ENCODE results near the gene ERG.

ERG gene

GRCh38 chr21:38358098-38358497, 140.2 kb downstream of the ERG start:
- Mint-ChIP-seq H3K4me3 (no peak overlapping the region), H3K36me3 (no peaks in the 10 kb centered on the region), H3K4me1 (no peaks in the 10 kb centered on the region), H3K9me3 (no peaks in the 10 kb centered on the region), H3K27me3 (peaks cover 5% of the 10 kb centered on the region), H3K27ac (no peak overlapping the region)

GRCh38 chr21:38356883-38357625, 141.2 kb downstream of the ERG start:
- H3K27ac Mint-ChIP-seq, result no peak overlapping the region
- peaks cover 5% of the 10 kb centered on the region for H3K27me3 Mint-ChIP-seq
- peaks cover 9% of the 10 kb centered on the region for H3K4me1 Mint-ChIP-seq
- no peaks in the 10 kb centered on the region for H3K36me3 Mint-ChIP-seq
- no peak overlapping the region for H3K4me3 Mint-ChIP-seq
- H3K9me3 Mint-ChIP-seq, result no peaks in the 10 kb centered on the region

- H3K4me3 Mint-ChIP-seq, result no peak overlapping the region
- H3K36me3 Mint-ChIP-seq, result no peaks in the 10 kb centered on the region
- H3K4me1 Mint-ChIP-seq, result peaks cover 18% of the 10 kb centered on the region
- H3K27ac Mint-ChIP-seq, result no peak overlapping the region
- peaks cover 3% of the 10 kb centered on the region for H3K27me3 Mint-ChIP-seq
- H3K9me3 Mint-ChIP-seq, result no peaks in the 10 kb centered on the region
These were observed 142.1 kb downstream of the ERG start for GRCh38 chr21:38355992-38356781.

GRCh38 chr21:38355353-38355752, 142.9 kb downstream of the ERG start:
- peaks cover 20% of the 10 kb centered on the region for H3K4me1 Mint-ChIP-seq
- no peak overlapping the region for H3K27ac Mint-ChIP-seq
- no peak overlapping the region for H3K4me3 Mint-ChIP-seq
- H3K27me3 Mint-ChIP-seq, result peaks cover 3% of the 10 kb centered on the region
- H3K36me3 Mint-ChIP-seq, result no peaks in the 10 kb centered on the region
- H3K9me3 Mint-ChIP-seq, result no peaks in the 10 kb centered on the region

- H3K4me1 Mint-ChIP-seq, result peaks cover 26% of the 10 kb centered on the region
- H3K9me3 Mint-ChIP-seq, result no peaks in the 10 kb centered on the region
- no peak overlapping the region for H3K4me3 Mint-ChIP-seq
- no peak overlapping the region for H3K27ac Mint-ChIP-seq
- H3K36me3 Mint-ChIP-seq, result no peaks in the 10 kb centered on the region
- no peaks in the 10 kb centered on the region for H3K27me3 Mint-ChIP-seq
These were observed 143.5 kb downstream of the ERG start for GRCh38 chr21:38354746-38355145.

- no peak overlapping the region for H3K4me3 Mint-ChIP-seq
- H3K36me3 Mint-ChIP-seq, result no peaks in the 10 kb centered on the region
- H3K4me1 Mint-ChIP-seq, result peaks cover 31% of the 10 kb centered on the region
- H3K27ac Mint-ChIP-seq, result no peak overlapping the region
- H3K27me3 Mint-ChIP-seq, result no peaks in the 10 kb centered on the region
- no peaks in the 10 kb centered on the region for H3K9me3 Mint-ChIP-seq
These were observed 144.0 kb downstream of the ERG start for GRCh38 chr21:38354231-38354630.

GRCh38 chr21:38352536-38353219, 145.6 kb downstream of the ERG start:
- H3K27ac Mint-ChIP-seq, result no peak overlapping the region
- H3K4me3 Mint-ChIP-seq, result no peak overlapping the region
- no peaks in the 10 kb centered on the region for H3K9me3 Mint-ChIP-seq
- H3K4me1 Mint-ChIP-seq, result peaks cover 38% of the 10 kb centered on the region
- no peaks in the 10 kb centered on the region for H3K27me3 Mint-ChIP-seq
- H3K36me3 Mint-ChIP-seq, result no peaks in the 10 kb centered on the region

GRCh38 chr21:38351961-38352521, 146.2 kb downstream of the ERG start:
- no peak overlapping the region for H3K27ac Mint-ChIP-seq
- H3K4me3 Mint-ChIP-seq, result peak overlapping the region; percentile 26
- no peaks in the 10 kb centered on the region for H3K9me3 Mint-ChIP-seq
- H3K4me1 Mint-ChIP-seq, result peaks cover 38% of the 10 kb centered on the region
- H3K36me3 Mint-ChIP-seq, result no peaks in the 10 kb centered on the region
- H3K27me3 Mint-ChIP-seq, result no peaks in the 10 kb centered on the region

- Mint-ChIP-seq H3K27ac (peak overlapping the region; percentile 18), H3K4me1 (peaks cover 38% of the 10 kb centered on the region), H3K4me3 (peak overlapping the region; percentile 21), H3K27me3 (no peaks in the 10 kb centered on the region), H3K36me3 (no peaks in the 10 kb centered on the region), H3K9me3 (no peaks in the 10 kb centered on the region)
These were observed 146.9 kb downstream of the ERG start for GRCh38 chr21:38351176-38351959.

- Mint-ChIP-seq H3K4me1 (peaks cover 38% of the 10 kb centered on the region), H3K4me3 (no peak overlapping the region)
These were observed 147.6 kb downstream of the ERG start for GRCh38 chr21:38350684-38351083.

GRCh38 chr21:38349977-38350376, 148.3 kb downstream of the ERG start:
- Mint-ChIP-seq H3K27ac (no peak overlapping the region), H3K9me3 (no peaks in the 10 kb centered on the region), H3K27me3 (no peaks in the 10 kb centered on the region), H3K36me3 (no peaks in the 10 kb centered on the region), H3K4me3 (no peak overlapping the region), H3K4me1 (peaks cover 38% of the 10 kb centered on the region)

More at GRCh38 chr21:38350684-38351083, 147.6 kb downstream of the ERG start:
- no peaks in the 10 kb centered on the region for H3K36me3 Mint-ChIP-seq
- peak overlapping the region; percentile 47 for H3K27ac Mint-ChIP-seq
- no peaks in the 10 kb centered on the region for H3K9me3 Mint-ChIP-seq
- H3K27me3 Mint-ChIP-seq, result no peaks in the 10 kb centered on the region

- Mint-ChIP-seq H3K9me3 (no peaks in the 10 kb centered on the region), H3K27ac (peak overlapping the region; percentile 82), H3K36me3 (no peaks in the 10 kb centered on the region), H3K27me3 (no peaks in the 10 kb centered on the region), H3K4me3 (peak overlapping the region; percentile 23), H3K4me1 (peaks cover 38% of the 10 kb centered on the region)
These were observed 149.0 kb downstream of the ERG start for GRCh38 chr21:38349111-38349746.

- Mint-ChIP-seq H3K4me3 (no peak overlapping the region), H3K9me3 (no peaks in the 10 kb centered on the region), H3K27me3 (no peaks in the 10 kb centered on the region), H3K4me1 (peaks cover 22% of the 10 kb centered on the region), H3K27ac (no peak overlapping the region), H3K36me3 (no peaks in the 10 kb centered on the region)
These were observed 152.0 kb downstream of the ERG start for GRCh38 chr21:38346286-38346685.

- Mint-ChIP-seq H3K36me3 (no peaks in the 10 kb centered on the region), H3K9me3 (no peaks in the 10 kb centered on the region), H3K27me3 (no peaks in the 10 kb centered on the region), H3K4me1 (peaks cover 2% of the 10 kb centered on the region), H3K4me3 (no peak overlapping the region), H3K27ac (no peak overlapping the region)
These were observed 154.6 kb downstream of the ERG start for GRCh38 chr21:38343691-38344090.

GRCh38 chr21:38342739-38343138, 155.5 kb downstream of the ERG start:
- H3K27me3 Mint-ChIP-seq, result no peaks in the 10 kb centered on the region
- no peaks in the 10 kb centered on the region for H3K4me1 Mint-ChIP-seq
- no peak overlapping the region for H3K4me3 Mint-ChIP-seq
- no peaks in the 10 kb centered on the region for H3K9me3 Mint-ChIP-seq
- no peaks in the 10 kb centered on the region for H3K36me3 Mint-ChIP-seq
- H3K27ac Mint-ChIP-seq, result no peak overlapping the region

Measured in activated naive CD4-positive, alpha-beta T cell treated with anti-CD3 and anti-CD28 coated beads, Interleukin-2, amount 50 U/mL, for 24 hours (primary cell).